SK-N-SH (cell line): ENCODE measurements around the gene ZFHX3. TPM values are rescaled to one million over a fixed set of nuclear protein-coding genes. Genes with fewer than 3 reads are reported as not detected.

Source experiments
- CTCF ChIA-PET: fragments of 300-600, 350-600 bp; formaldehyde crosslinking; extraction: SDS; loops from one replicate; lab custom pipeline; 2021; lab: Yijun Ruan, JAX
- POLR2A ChIA-PET: fragments of 350-600 bp; sonication (Branson Sonifier 250); formaldehyde crosslinking; extraction: SDS; loops from one replicate; lab custom pipeline; 2020; ENCODE audit warnings: antibody characterized with exemption, inconsistent platforms; lab: Yijun Ruan, JAX
- DNase-seq: peaks from one replicate; pipeline ENCODE4 v3.0.0; 2012
- H2AFZ ChIP-seq: fragments of 200-600 bp; sonication (generic); 2 replicates; pipeline ENCODE4 v1.8.1; 2016; ENCODE audit warnings: antibody characterized with exemption, mild to moderate bottlenecking, low read depth
- H3F3A ChIP-seq: fragments of 200-600 bp; sonication (generic); replicated peaks from 2 replicates; pipeline ENCODE3; 2016; ENCODE audit warnings: antibody characterized with exemption, mild to moderate bottlenecking; ENCODE audit not compliant: insufficient read depth
- H3K27ac ChIP-seq, 2 experiments: fragments of 200-500 bp in 1 of 2; fragments of 200-600 bp in 1 of 2; sonication (Bioruptor generic) in 1 of 2; sonication (generic), shearing (Covaris generic) in 1 of 2; 2 replicates each; pipeline versions ENCODE4 v1.5.1 to v1.6.1; 2014 to 2016; ENCODE audit warnings: low read depth in 2 of 2, inconsistent platforms in 1 of 2, low read length in 1 of 2, mild to moderate bottlenecking in 1 of 2, mixed read lengths in 1 of 2
- H3K27me3 ChIP-seq: fragments of 200-600 bp; sonication (generic), shearing (Covaris generic); 2 replicates; pipeline ENCODE4 v1.6.1; 2016; ENCODE audit warnings: mixed run types; ENCODE audit not compliant: insufficient read depth
- H3K36me3 ChIP-seq, 2 experiments: fragments of 200-500 bp in 1 of 2; fragments of 200-600 bp in 1 of 2; sonication (Bioruptor generic) in 1 of 2; sonication (generic) in 1 of 2; replicated peaks in 1 of 2; 2 replicates each; pipeline versions ENCODE3 to v1.5.1; 2014 to 2016; ENCODE audit warnings: low read length in 1 of 2, mild to moderate bottlenecking in 1 of 2; ENCODE audit not compliant: insufficient read depth in 2 of 2, control insufficient read depth in 1 of 2
- H3K4me1 ChIP-seq, 2 experiments: fragments of 200-500 bp in 1 of 2; fragments of 200-600 bp in 1 of 2; sonication (Bioruptor generic) in 1 of 2; sonication (generic), shearing (Covaris generic) in 1 of 2; 2 replicates each; pipeline versions ENCODE4 v1.5.1 to v1.6.1; 2014 to 2016; ENCODE audit warnings: low read depth in 1 of 2, low read length in 1 of 2, mixed run types in 1 of 2; ENCODE audit not compliant: insufficient read depth in 2 of 2, control insufficient read depth in 1 of 2
- H3K4me2 ChIP-seq: fragments of 200-600 bp; sonication (generic), shearing (Covaris generic); 2 replicates; pipeline ENCODE4 v1.6.1; 2017; ENCODE audit warnings: mixed run types
- H3K4me3 ChIP-seq, 2 experiments: fragments of 200-500 bp in 1 of 2; fragments of 200-600 bp in 1 of 2; sonication (Bioruptor generic) in 1 of 2; sonication (generic), shearing (Covaris generic) in 1 of 2; 2 replicates each; pipeline versions ENCODE4 v1.5.1 to v1.8.1; 2014 to 2016; ENCODE audit warnings: low read depth in 2 of 2, inconsistent platforms in 1 of 2, low read length in 1 of 2, mild to moderate bottlenecking in 1 of 2, mixed read lengths in 1 of 2, moderate library complexity in 1 of 2
- H3K79me2 ChIP-seq: fragments of 200-600 bp; sonication (generic); 2 replicates; pipeline ENCODE4 v1.8.1; 2017; ENCODE audit warnings: mild to moderate bottlenecking; ENCODE audit not compliant: insufficient read depth
- H3K9ac ChIP-seq: fragments of 200-600 bp; sonication (generic); 2 replicates; pipeline ENCODE4 v1.6.1; 2017; ENCODE audit warnings: mixed run types
- H3K9me2 ChIP-seq: fragments of 200-600 bp; sonication (generic); 2 replicates; pipeline ENCODE4 v1.6.1; 2017; ENCODE audit warnings: mixed run types
- H3K9me3 ChIP-seq: fragments of 200-600 bp; sonication (generic); 2 replicates; pipeline ENCODE4 v1.6.1; 2017; ENCODE audit warnings: mixed run types, mild to moderate bottlenecking, moderate library complexity
- H4K20me1 ChIP-seq: fragments of 200-600 bp; sonication (generic); 2 replicates; pipeline ENCODE4 v1.6.1; 2017; ENCODE audit warnings: mild to moderate bottlenecking, mixed run types; ENCODE audit not compliant: insufficient read depth
- CHD2 ChIP-seq: fragments of 150-350 bp; IDR thresholded peaks from 2 replicates; pipeline ENCODE4 v1.6.1; 2018; ENCODE audit warnings: low read length; ENCODE audit not compliant: partially characterized antibody
- CTCF ChIP-seq: fragments of 200-600 bp; sonication (generic); IDR thresholded peaks from 2 replicates; pipeline ENCODE4 v1.6.1; 2017; ENCODE audit warnings: antibody characterized with exemption, mild to moderate bottlenecking, moderate library complexity
- EP300 ChIP-seq, 2 experiments: IDR thresholded peaks; 2 replicates each; pipeline versions ENCODE4 v1.4.0 to v1.6.1; 2012; ENCODE audit warnings: borderline replicate concordance in 1 of 2, low read depth in 1 of 2, low read length in 1 of 2
- FOXM1 ChIP-seq: IDR thresholded peaks from 2 replicates; pipeline ENCODE4 v1.4.0; 2012; ENCODE audit warnings: low read depth, mild to moderate bottlenecking
- GABPA ChIP-seq: IDR thresholded peaks from 2 replicates; pipeline ENCODE4 v1.4.0; 2012; ENCODE audit warnings: low read depth, mild to moderate bottlenecking
- GATA2 ChIP-seq: sonication (generic); formaldehyde crosslinking; IDR thresholded peaks from 2 replicates; pipeline ENCODE4 v1.5.0; 2020; ENCODE audit warnings: mild to moderate bottlenecking, missing genetic modification reagents
- IRF3 ChIP-seq: fragments of 150-350 bp; IDR thresholded peaks from 2 replicates; pipeline ENCODE4 v1.6.1; 2016; ENCODE audit warnings: mild to moderate bottlenecking, low read depth, low read length
- MEF2A ChIP-seq: IDR thresholded peaks from 2 replicates; pipeline ENCODE4 v1.4.0; 2012; ENCODE audit warnings: low read depth, borderline replicate concordance
- NFIC ChIP-seq: IDR thresholded peaks from 2 replicates; pipeline ENCODE4 v1.4.0; 2012; ENCODE audit warnings: borderline replicate concordance
- PBX3 ChIP-seq: IDR thresholded peaks from 2 replicates; pipeline ENCODE4; 2012
- RCOR1 ChIP-seq: fragments of 150-350 bp; IDR thresholded peaks from 2 replicates; pipeline ENCODE4 v1.6.1; 2017; ENCODE audit warnings: antibody characterized with exemption, low read length
- RFX5 ChIP-seq: IDR thresholded peaks from 2 replicates; pipeline ENCODE4 v1.6.1; 2012; ENCODE audit warnings: mild to moderate bottlenecking, improper control_type of control experiment, low read length
- SIN3A ChIP-seq: IDR thresholded peaks from 2 replicates; pipeline ENCODE4 v1.6.1; 2012; ENCODE audit warnings: low read depth, mild to moderate bottlenecking, low read length, moderate library complexity, borderline replicate concordance
- TAF1 ChIP-seq: IDR thresholded peaks from 2 replicates; pipeline ENCODE4 v1.6.1; 2012; ENCODE audit warnings: low read depth, mild to moderate bottlenecking, low read length, moderate library complexity, borderline replicate concordance
- TCF12 ChIP-seq: IDR thresholded peaks from 2 replicates; pipeline ENCODE4 v1.4.0; 2012
- USF1 ChIP-seq: IDR thresholded peaks from 2 replicates; pipeline ENCODE4 v1.4.0; 2012; ENCODE audit warnings: low read depth, borderline replicate concordance
- YY1 ChIP-seq: IDR thresholded peaks from 2 replicates; pipeline ENCODE4 v1.4.0; 2012; ENCODE audit warnings: low read depth, mild to moderate bottlenecking
- WGBS: methylation state at CpG from one replicate; pipeline ENCODE4 v1.1.6; 2017; ENCODE audit warnings: low lambda C conversion rate; 5-methylcytosine and 5-hydroxymethylcytosine counted together
- polyA plus RNA-seq, 3 experiments: library from polyadenylated mRNA; depleted of rRNA; stranded (reverse); fragments of >200 nt; gene quantifications; 2 replicates each; pipeline ENCODE4 v1.2.3, GENCODE V29; 2012

Gene ZFHX3
- polyA plus RNA-seq, 1 of the 3 experiments (the other 2 are of a cell fraction): 2.0 TPM

- H3K36me3 ChIP-seq: no peaks in the 10 kb centered on the region
- H3K4me3 ChIP-seq: no peak overlapping the region
- peaks cover 7 to 24% of the 10 kb centered on the region in 2 experiments; a peak in 3 of 4 replicates for H3K4me1 ChIP-seq
- no peaks in the 10 kb centered on the region for H3K27me3 ChIP-seq
- no peaks in the 10 kb centered on the region for H3F3A ChIP-seq
- H2AFZ ChIP-seq: no peak overlapping the region
- H3K9ac ChIP-seq: no peak overlapping the region
- TF ChIP-seq GATA2 (CRISPR knock-in tag) (no peak), MEF2A (no peak), YY1 (no peak), GABPA (no peak), CTCF (no peak), EP300 (IDR thresholded peaks at IDR 0.05; ENCODE audit: borderline replicate concordance in 1 of 2, low read depth in 1 of 2, low read length in 1 of 2) (no peak), TAF1 (no peak), IRF3 (no peak)
- TF ChIP-seq, all 33 proteins: peak for 0
- ChIA-PET CTCF (interaction anchor here (1.1 kb wide), 1 partner anchor 21 kb away, joined by 5 read pairs; no protein-coding TSS in a partner anchor), POLR2A (no interaction called here)
- DNase-seq: no peak
- no peak overlapping the region for H3K27ac ChIP-seq
- no peak overlapping the region for H3K4me2 ChIP-seq
- no peaks in the 10 kb centered on the region for H4K20me1 ChIP-seq
- no peaks in the 10 kb centered on the region for H3K79me2 ChIP-seq
- 96% methylated on average over 4 of the region's 4 CpGs for WGBS
- no peaks in the 10 kb centered on the region for H3K9me3 ChIP-seq
- H3K9me2 ChIP-seq: no peaks in the 10 kb centered on the region
Observed at GRCh38 chr16:72853575-72854266, 194.2 kb downstream of the ZFHX3 start.

- H3K4me1 ChIP-seq: peaks cover 16 to 30% of the 10 kb centered on the region in 2 experiments
- no peak overlapping the region for H3K27ac ChIP-seq
- H3K79me2 ChIP-seq: peaks cover 9% of the 10 kb centered on the region; the same call in 1 of the 2 replicates
- no peak overlapping the region for H3K4me3 ChIP-seq
- DNase-seq: no peak
- 100% methylated on average over 1 of the region's 1 CpG for WGBS
- no peak overlapping the region for H3K9ac ChIP-seq
- CTCF ChIA-PET: interaction anchor here (0.8 to 1.6 kb wide), 4 partner anchors 8 to 20 kb away, joined by 3 to 5 read pairs (median 4); no protein-coding TSS in a partner anchor
- no peak overlapping the region for H3K4me2 ChIP-seq
- H3F3A ChIP-seq: no peaks in the 10 kb centered on the region
- POLR2A ChIA-PET: no interaction called here
- H3K9me2 ChIP-seq: no peaks in the 10 kb centered on the region
- H4K20me1 ChIP-seq: no peaks in the 10 kb centered on the region
- H2AFZ ChIP-seq: no peak overlapping the region
- H3K27me3 ChIP-seq: no peaks in the 10 kb centered on the region
- H3K36me3 ChIP-seq: no peaks in the 10 kb centered on the region
- no peaks in the 10 kb centered on the region for H3K9me3 ChIP-seq
- TF ChIP-seq EP300 (IDR thresholded peaks at IDR 0.05; ENCODE audit: borderline replicate concordance in 1 of 2, low read depth in 1 of 2, low read length in 1 of 2) (no peak), CTCF (no peak), USF1 (no peak), RFX5 (no peak), YY1 (no peak), FOXM1 (no peak), PBX3 (no peak), GABPA (no peak), SIN3A (no peak), RCOR1 (no peak), MEF2A (no peak), CHD2 (no peak), NFIC (no peak), TCF12 (no peak)
Observed at GRCh38 chr16:72852421-72852820, 195.5 kb downstream of the ZFHX3 start.
